Measurements from ENCODE around the gene SMIM9.

- TF ChIP-seq FOXK2 (conservative IDR thresholded peaks at IDR 0.05 in 1 of 2, IDR thresholded peaks at IDR 0.05 in 1 of 2; ENCODE audit: low read depth in 2 of 2) (no peak), ZNF224 (CRISPR knock-in tag; IDR thresholded peaks at IDR 0.05) (no peak), CHD2 (IDR thresholded peaks at IDR 0.05; ENCODE audit: low read depth, low read length) (no peak), NCOA2 (IDR thresholded peaks at IDR 0.05; ENCODE audit: partially characterized antibody in 2 of 2) (no peak), EP300 (IDR thresholded peaks at IDR 0.05; ENCODE audit: low read length) (no peak), NR2C2 (CRISPR knock-in tag; IDR thresholded peaks at IDR 0.05) (no peak), NR2C2 (tag; IDR thresholded peaks at IDR 0.05) (no peak)
- TF ChIP-seq, protein P1, sequence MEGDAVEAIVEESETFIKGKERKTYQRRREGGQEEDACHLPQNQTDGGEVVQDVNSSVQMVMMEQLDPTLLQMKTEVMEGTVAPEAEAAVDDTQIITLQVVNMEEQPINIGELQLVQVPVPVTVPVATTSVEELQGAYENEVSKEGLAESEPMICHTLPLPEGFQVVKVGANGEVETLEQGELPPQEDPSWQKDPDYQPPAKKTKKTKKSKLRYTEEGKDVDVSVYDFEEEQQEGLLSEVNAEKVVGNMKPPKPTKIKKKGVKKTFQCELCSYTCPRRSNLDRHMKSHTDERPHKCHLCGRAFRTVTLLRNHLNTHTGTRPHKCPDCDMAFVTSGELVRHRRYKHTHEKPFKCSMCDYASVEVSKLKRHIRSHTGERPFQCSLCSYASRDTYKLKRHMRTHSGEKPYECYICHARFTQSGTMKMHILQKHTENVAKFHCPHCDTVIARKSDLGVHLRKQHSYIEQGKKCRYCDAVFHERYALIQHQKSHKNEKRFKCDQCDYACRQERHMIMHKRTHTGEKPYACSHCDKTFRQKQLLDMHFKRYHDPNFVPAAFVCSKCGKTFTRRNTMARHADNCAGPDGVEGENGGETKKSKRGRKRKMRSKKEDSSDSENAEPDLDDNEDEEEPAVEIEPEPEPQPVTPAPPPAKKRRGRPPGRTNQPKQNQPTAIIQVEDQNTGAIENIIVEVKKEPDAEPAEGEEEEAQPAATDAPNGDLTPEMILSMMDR (IDR thresholded peaks at IDR 0.05 in 2 of 3, conservative IDR thresholded peaks at IDR 0.05 in 1 of 3; ENCODE audit: insufficient read depth in 2 of 3, low read depth in 1 of 3, low read length in 3 of 3): no peak
- TF ChIP-seq, protein P2, sequence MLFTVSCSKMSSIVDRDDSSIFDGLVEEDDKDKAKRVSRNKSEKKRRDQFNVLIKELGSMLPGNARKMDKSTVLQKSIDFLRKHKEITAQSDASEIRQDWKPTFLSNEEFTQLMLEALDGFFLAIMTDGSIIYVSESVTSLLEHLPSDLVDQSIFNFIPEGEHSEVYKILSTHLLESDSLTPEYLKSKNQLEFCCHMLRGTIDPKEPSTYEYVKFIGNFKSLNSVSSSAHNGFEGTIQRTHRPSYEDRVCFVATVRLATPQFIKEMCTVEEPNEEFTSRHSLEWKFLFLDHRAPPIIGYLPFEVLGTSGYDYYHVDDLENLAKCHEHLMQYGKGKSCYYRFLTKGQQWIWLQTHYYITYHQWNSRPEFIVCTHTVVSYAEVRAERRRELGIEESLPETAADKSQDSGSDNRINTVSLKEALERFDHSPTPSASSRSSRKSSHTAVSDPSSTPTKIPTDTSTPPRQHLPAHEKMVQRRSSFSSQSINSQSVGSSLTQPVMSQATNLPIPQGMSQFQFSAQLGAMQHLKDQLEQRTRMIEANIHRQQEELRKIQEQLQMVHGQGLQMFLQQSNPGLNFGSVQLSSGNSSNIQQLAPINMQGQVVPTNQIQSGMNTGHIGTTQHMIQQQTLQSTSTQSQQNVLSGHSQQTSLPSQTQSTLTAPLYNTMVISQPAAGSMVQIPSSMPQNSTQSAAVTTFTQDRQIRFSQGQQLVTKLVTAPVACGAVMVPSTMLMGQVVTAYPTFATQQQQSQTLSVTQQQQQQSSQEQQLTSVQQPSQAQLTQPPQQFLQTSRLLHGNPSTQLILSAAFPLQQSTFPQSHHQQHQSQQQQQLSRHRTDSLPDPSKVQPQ (CRISPR knock-in tag; IDR thresholded peaks at IDR 0.05; ENCODE audit: borderline replicate concordance): no peak
Measured at GRCh38 chrX:154779261-154779660, 55.2 kb downstream of the SMIM9 start.

Data from K562 (cell line).